Naive thymus-derived CD4-positive, alpha-beta T cell (primary cell): ENCODE data around the gene PSMB7. TPM values are rescaled to one million over a fixed set of nuclear protein-coding genes. Genes with fewer than 3 reads are reported as not detected.

Source experiments
- ATAC-seq: fragments of 150-1000 bp; cut with Tn5 transposase; 2 replicates; pipeline ENCODE4 v1.10.0; 2021; ENCODE audit warnings: mild to moderate bottlenecking, moderate library complexity
- CTCF ChIA-PET: fragments of 350-600 bp; sonication (Branson Sonifier 250); formaldehyde crosslinking; loops from one replicate; lab custom pipeline; 2021; ENCODE audit warnings: antibody characterized with exemption; lab: Charles Lee
- POLR2A ChIA-PET: fragments of 350-600 bp; sonication (Branson Sonifier 250); formaldehyde crosslinking; loops from one replicate; lab custom pipeline; 2021; ENCODE audit warnings: antibody characterized with exemption, inconsistent platforms; lab: Charles Lee
- DNase-seq, 9 donors: peaks; one replicate each; pipeline versions ENCODE4 v3.0.0 to v3.0.0-alpha.2; 2020 to 2022; ENCODE audit warnings: mixed read lengths in 1 of 9
- H3K27ac ChIP-seq: one replicate; pipeline ENCODE4 v1.7.0; 2013; ENCODE audit warnings: mild to moderate bottlenecking, low read depth, low read length, moderate library complexity
- H3K27me3 ChIP-seq, 2 donors: one replicate each; pipeline ENCODE4 v1.7.0; 2013; ENCODE audit warnings: low read length in 2 of 2, mild to moderate bottlenecking in 2 of 2, moderate library complexity in 2 of 2; ENCODE audit not compliant: control insufficient read depth in 2 of 2, insufficient read depth in 2 of 2
- H3K36me3 ChIP-seq, 3 experiments: 1 replicate in 2 of 3; 2 replicates in 1 of 3; pipeline ENCODE4 v1.7.0; 2013; ENCODE audit warnings: low read length in 3 of 3, mild to moderate bottlenecking in 3 of 3, moderate library complexity in 1 of 3; ENCODE audit not compliant: insufficient read depth in 3 of 3, control insufficient read depth in 2 of 3
- H3K4me1 ChIP-seq, 2 donors: one replicate each; pipeline ENCODE4 v1.7.0; 2013; ENCODE audit warnings: low read length in 2 of 2, mild to moderate bottlenecking in 2 of 2, moderate library complexity in 1 of 2; ENCODE audit not compliant: control insufficient read depth in 2 of 2, insufficient read depth in 2 of 2
- H3K4me3 ChIP-seq: 2 replicates; pipeline ENCODE4 v1.7.0; 2013; ENCODE audit warnings: mild to moderate bottlenecking, low read length
- H3K9me3 ChIP-seq, 3 experiments: 1 replicate in 2 of 3; 2 replicates in 1 of 3; pipeline ENCODE4 v1.7.0; 2013; ENCODE audit warnings: low read length in 3 of 3; ENCODE audit not compliant: control insufficient read depth in 2 of 3
- H3K27ac Mint-ChIP-seq, 9 donors: one replicate each; pipeline ENCODE4 v1.8.0; 2020 to 2022; ENCODE audit warnings: mixed read lengths in 9 of 9, mild to moderate bottlenecking in 8 of 9, moderate library complexity in 5 of 9, inconsistent platforms in 2 of 9
- H3K27me3 Mint-ChIP-seq, 5 donors: one replicate each; pipeline ENCODE4 v1.8.0; 2021 to 2022; ENCODE audit warnings: mixed read lengths in 5 of 5, mild to moderate bottlenecking in 1 of 5
- H3K36me3 Mint-ChIP-seq, 5 donors: one replicate each; pipeline ENCODE4 v1.8.0; 2020 to 2022; ENCODE audit warnings: mixed read lengths in 5 of 5, mild to moderate bottlenecking in 3 of 5, inconsistent platforms in 1 of 5
- H3K4me1 Mint-ChIP-seq, 7 donors: one replicate each; pipeline ENCODE4 v1.8.0; 2020 to 2022; ENCODE audit warnings: mixed read lengths in 7 of 7, mild to moderate bottlenecking in 3 of 7, inconsistent platforms in 1 of 7
- H3K4me3 Mint-ChIP-seq, 10 donors: one replicate each; pipeline ENCODE4 v1.8.0; 2020 to 2022; ENCODE audit warnings: mild to moderate bottlenecking in 10 of 10, mixed read lengths in 10 of 10, moderate library complexity in 6 of 10, inconsistent platforms in 2 of 10
- H3K9me3 Mint-ChIP-seq, 11 donors: one replicate each; pipeline ENCODE4 v1.8.0; 2020 to 2022; ENCODE audit warnings: mixed read lengths in 11 of 11, mild to moderate bottlenecking in 4 of 11, inconsistent platforms in 1 of 11, moderate library complexity in 1 of 11
- intact Hi-C, 2 donors: fragments of 100-400 bp; cut with micrococcal nuclease; formaldehyde crosslinking; loops; one replicate each; pipeline ENCODE4 v1.15.1; 2023
- polyA plus RNA-seq, 2 donors: library from polyadenylated mRNA; unstranded; fragments of 300-500 nt; fragmentation: Illumina TruSeq; gene quantifications; one replicate each; pipeline ENCODE4 v1.2.3, GENCODE V29; 2021
- total RNA-seq, 6 experiments: library from RNA in 5 of 6; stranded (reverse) in 5 of 6; gene quantifications; 1 replicate in 5 of 6; 2 replicates in 1 of 6; pipeline ENCODE4 v1.2.3 and lab custom pipeline; 2021 to 2026

PSMB7 gene
- total and polyA plus RNA-seq, 7 experiments from 2014 or later = 59.4 to 203 (median 73.9) TPM

DNA sequence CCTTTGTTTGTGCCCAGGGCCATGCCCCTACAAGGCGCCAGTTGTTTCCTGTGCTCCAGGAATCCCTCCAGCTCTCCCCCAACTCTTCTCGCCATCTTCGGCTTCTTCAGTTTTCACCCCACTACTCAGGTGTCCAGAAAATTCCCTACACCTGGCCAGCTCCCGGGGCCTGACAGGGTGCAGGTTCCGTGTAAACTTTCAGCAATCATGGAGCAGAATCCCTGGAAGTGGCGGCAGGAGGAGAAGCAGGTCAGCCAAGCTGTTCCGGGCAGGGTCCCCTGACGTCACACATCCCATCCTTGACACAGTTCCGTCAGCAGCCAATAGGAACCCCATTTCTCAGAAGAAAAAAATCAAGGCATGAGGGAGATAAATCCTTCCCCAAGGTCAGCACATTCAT is 22.8 kb upstream of the PSMB7 start:
- ATAC-seq (no peak), DNase-seq (no peak)
- Histone ChIP-seq H3K27me3 (peaks cover 0 to 3% of the 10 kb centered on the region in 2 donors), H3K9me3 (no peaks in the 10 kb centered on the region), H3K4me3 (no peak overlapping the region), H3K36me3 (no peaks in the 10 kb centered on the region), H3K4me1 (no peaks in the 10 kb centered on the region), H3K27ac (no peak overlapping the region)
- intact Hi-C loops = no loop called here
- ChIA-PET CTCF (no interaction called here), POLR2A (no interaction called here)
- Mint-ChIP-seq H3K36me3 (peaks cover 0 to 3% (median 0%) of the 10 kb centered on the region in 5 donors), H3K27ac (no peak overlapping the region), H3K27me3 (peaks cover 15 to 37% (median 26%) of the 10 kb centered on the region in 5 donors), H3K4me1 (peaks cover 0 to 1% (median 0%) of the 10 kb centered on the region in 7 donors), H3K9me3 (peaks cover 0 to 13% (median 3%) of the 10 kb centered on the region in 11 donors), H3K4me3 (no peak overlapping the region)

DNA sequence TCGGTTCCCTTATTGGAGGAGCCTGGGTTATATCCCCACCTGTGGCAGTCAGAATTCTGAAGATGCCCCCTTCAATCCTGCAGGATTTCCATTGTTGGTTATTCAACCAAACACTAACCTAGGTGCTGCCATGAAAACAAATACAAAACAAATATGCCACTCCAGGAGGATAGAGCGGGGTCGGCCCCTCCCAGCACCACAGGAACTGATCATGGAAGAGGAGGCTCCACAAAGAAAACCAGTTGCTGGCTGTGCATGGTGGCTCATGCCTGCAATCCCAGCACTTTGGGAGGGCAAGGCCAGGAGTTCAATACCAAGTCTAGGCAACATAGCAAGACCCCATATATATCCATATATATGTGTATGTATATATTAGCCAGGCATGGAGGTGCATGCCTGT is 21.8 kb upstream of the PSMB7 start:
- no peak for DNase-seq
- H3K27me3 Mint-ChIP-seq = peaks cover 11 to 46% (median 28%) of the 10 kb centered on the region in 5 donors
- Histone ChIP-seq H3K4me1 (no peaks in the 10 kb centered on the region), H3K27me3 (peaks cover 0 to 3% of the 10 kb centered on the region in 2 donors), H3K4me3 (no peak overlapping the region), H3K36me3 (no peaks in the 10 kb centered on the region), H3K9me3 (no peaks in the 10 kb centered on the region), H3K27ac (no peak overlapping the region)
- H3K9me3 Mint-ChIP-seq = peaks cover 0 to 10% (median 2%) of the 10 kb centered on the region in 11 donors
- H3K36me3 Mint-ChIP-seq = peaks cover 0 to 3% (median 0%) of the 10 kb centered on the region in 5 donors
- ChIA-PET CTCF (no interaction called here), POLR2A (no interaction called here)
- H3K4me1 Mint-ChIP-seq = peaks cover 0 to 1% (median 0%) of the 10 kb centered on the region in 7 donors
- intact Hi-C loops = no loop called here
- H3K27ac Mint-ChIP-seq = no peak overlapping the region
- no peak overlapping the region for H3K4me3 Mint-ChIP-seq
- ATAC-seq = no peak

DNA sequence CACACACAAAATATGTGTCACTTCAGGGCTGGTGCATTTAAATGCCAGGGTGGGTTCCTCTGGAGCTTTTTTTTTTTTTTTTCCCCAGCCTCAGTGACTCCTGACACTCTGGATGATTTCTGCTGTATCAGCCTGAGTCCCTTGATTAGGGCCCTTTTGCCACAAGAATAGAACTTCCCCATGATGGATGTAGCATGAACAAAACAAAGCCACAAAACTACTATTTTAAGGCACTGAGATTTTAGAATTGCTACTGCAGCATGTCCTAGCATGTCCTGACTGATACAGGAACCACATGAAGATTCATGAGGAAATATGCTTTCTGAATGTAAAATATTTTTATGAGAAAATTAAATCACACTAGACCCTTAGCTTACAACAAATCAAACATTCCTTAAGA is 21.1 kb upstream of the PSMB7 start:
- H3K4me1 Mint-ChIP-seq = no peaks in the 10 kb centered on the region
- DNase-seq (no peak), ATAC-seq (no peak)
- peaks cover 5 to 39% (median 22%) of the 10 kb centered on the region in 5 donors for H3K27me3 Mint-ChIP-seq
- no peak overlapping the region for H3K27ac Mint-ChIP-seq
- POLR2A ChIA-PET = no interaction called here
- no peaks in the 10 kb centered on the region for H3K9me3 ChIP-seq
- no peak overlapping the region for H3K4me3 ChIP-seq
- peaks cover 0 to 3% of the 10 kb centered on the region in 2 donors for H3K27me3 ChIP-seq
- intact Hi-C loops = no loop called here
- H3K4me1 ChIP-seq = no peaks in the 10 kb centered on the region
- no peak overlapping the region for H3K27ac ChIP-seq
- no peak overlapping the region for H3K4me3 Mint-ChIP-seq
- CTCF ChIA-PET = no interaction called here
- H3K36me3 ChIP-seq = no peaks in the 10 kb centered on the region
- peaks cover 0 to 9% (median 0%) of the 10 kb centered on the region in 11 donors for H3K9me3 Mint-ChIP-seq
- H3K36me3 Mint-ChIP-seq = peaks cover 0 to 3% (median 0%) of the 10 kb centered on the region in 5 donors

DNA sequence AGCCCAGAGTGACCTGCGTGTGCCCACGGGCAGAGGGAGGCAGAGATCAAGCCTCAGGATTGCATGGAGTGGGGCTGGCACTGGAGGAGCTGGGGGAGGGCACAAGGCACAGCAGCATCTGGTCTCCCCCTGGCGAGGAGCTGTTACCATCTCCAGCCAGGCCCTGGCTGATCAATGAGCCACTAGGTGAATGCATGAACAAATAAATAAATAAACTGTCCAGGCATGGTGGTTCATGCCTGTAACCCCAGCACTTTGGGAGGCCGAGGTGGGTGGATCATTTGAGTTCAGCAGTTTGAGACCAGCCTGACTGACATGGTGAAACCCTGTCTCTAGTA is 14.3 kb upstream of the PSMB7 start:
- H3K27ac Mint-ChIP-seq = no peak overlapping the region
- Histone ChIP-seq H3K27ac (no peak overlapping the region), H3K36me3 (no peaks in the 10 kb centered on the region), H3K27me3 (no peaks in the 10 kb centered on the region), H3K4me3 (no peak overlapping the region), H3K9me3 (no peaks in the 10 kb centered on the region), H3K4me1 (no peaks in the 10 kb centered on the region)
- ATAC-seq (no peak), DNase-seq (no peak)
- intact Hi-C loops = no loop called here
- H3K27me3 Mint-ChIP-seq = peaks cover 0 to 12% (median 5%) of the 10 kb centered on the region in 5 donors
- H3K36me3 Mint-ChIP-seq = no peaks in the 10 kb centered on the region
- POLR2A ChIA-PET = no interaction called here
- H3K9me3 Mint-ChIP-seq = peaks cover 0 to 2% (median 0%) of the 10 kb centered on the region in 11 donors
- no peak overlapping the region for H3K4me3 Mint-ChIP-seq
- H3K4me1 Mint-ChIP-seq = peaks cover 0 to 1% (median 0%) of the 10 kb centered on the region in 7 donors
- CTCF ChIA-PET = no interaction called here

DNA sequence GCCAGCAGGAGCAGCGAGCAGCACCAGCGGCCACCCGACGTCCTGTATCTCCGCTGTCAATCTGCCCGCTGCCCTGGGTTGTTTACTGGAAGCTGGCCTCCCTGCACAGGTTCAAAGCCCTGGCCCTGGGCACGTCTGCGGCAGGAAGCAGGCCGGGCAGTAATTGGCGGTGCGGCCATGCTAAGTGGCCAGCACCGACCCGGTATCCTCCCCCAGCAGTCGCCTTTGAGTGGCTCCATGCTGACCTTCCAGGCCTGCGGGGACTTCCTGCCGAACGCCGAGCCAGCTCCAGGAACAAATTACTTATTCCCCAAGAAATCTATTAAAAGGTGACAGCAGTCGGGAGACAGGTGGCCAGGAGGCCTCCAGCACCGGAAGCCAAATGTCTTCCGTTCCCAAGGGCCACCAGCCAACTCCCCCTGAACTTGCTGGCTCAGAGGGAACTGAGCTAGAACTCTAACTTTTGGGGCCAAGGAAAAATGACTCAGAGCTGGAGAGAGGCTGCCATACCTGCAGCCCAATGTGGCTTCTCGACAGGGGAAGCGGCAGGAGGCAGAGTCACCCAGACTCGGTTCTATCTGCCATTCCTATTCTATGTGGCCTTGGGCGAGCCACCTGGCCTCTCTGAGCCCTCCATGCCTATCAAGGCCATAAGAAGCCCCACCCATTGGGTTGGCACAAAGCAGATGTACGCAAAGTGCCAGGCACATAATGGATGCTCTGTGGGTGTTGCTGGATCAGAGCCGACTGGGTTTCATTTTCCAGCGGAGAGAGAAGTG is 13.7 kb upstream of the PSMB7 start:
- Histone ChIP-seq H3K27me3 (no peaks in the 10 kb centered on the region), H3K4me3 (no peak overlapping the region), H3K4me1 (no peaks in the 10 kb centered on the region), H3K27ac (no peak overlapping the region), H3K9me3 (no peaks in the 10 kb centered on the region), H3K36me3 (no peaks in the 10 kb centered on the region)
- intact Hi-C loops = no loop called here
- Mint-ChIP-seq H3K4me3 (no peak overlapping the region), H3K4me1 (peaks cover 0 to 1% (median 0%) of the 10 kb centered on the region in 7 donors), H3K36me3 (no peaks in the 10 kb centered on the region), H3K27ac (no peak overlapping the region), H3K27me3 (peaks cover 0 to 13% (median 6%) of the 10 kb centered on the region in 5 donors), H3K9me3 (peaks cover 0 to 2% (median 0%) of the 10 kb centered on the region in 11 donors)
- POLR2A ChIA-PET = no interaction called here
- CTCF ChIA-PET = no interaction called here
- DNase-seq (no peak), ATAC-seq (no peak)

DNA sequence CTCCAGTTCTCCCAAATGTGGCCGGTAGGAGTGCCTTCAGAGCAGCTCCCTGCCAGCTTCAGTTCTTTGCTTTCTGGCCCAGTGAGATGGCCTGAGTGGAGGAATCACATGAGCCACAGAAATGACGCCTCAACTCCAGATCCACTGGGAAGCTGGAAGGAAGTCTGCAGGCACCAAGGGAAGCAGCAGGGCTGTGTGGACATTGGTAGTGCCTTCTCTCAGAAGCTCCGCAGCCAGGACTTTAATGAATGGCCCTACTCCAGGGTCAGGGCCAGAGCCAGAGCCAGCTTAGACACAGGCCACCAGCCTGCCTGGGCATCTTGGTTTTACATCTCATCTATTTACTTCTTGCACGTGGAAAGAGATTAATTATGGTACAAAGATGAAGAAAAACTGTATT is 12.0 kb upstream of the PSMB7 start:
- H3K36me3 Mint-ChIP-seq = no peaks in the 10 kb centered on the region
- H3K4me1 Mint-ChIP-seq = peaks cover 0 to 1% (median 0%) of the 10 kb centered on the region in 7 donors
- CTCF ChIA-PET = no interaction called here

DNA sequence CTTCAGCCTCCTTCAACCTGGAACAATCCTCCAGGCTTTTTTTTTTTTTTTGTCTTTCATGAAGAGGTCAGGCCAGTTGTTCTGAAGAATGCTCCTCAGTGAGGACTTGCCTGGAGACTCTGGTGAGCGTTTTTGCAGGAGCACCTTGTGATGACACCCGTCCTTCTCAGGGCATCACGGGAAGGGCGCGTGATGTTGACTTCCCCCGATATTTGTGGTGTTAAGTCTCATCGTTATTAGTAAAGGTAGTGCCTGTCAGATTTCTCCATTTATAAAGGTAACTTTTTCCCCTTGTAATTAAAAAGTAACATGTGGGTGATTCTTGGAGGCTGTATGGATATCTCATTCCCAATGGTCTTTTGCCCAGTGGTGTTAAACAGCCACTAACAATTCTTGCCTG is 11.1 kb upstream of the PSMB7 start:
- peaks cover 0 to 11% (median 5%) of the 10 kb centered on the region in 5 donors for H3K27me3 Mint-ChIP-seq
- ATAC-seq (no peak), DNase-seq (no peak)
- Histone ChIP-seq H3K9me3 (no peaks in the 10 kb centered on the region), H3K27ac (no peak overlapping the region), H3K36me3 (no peaks in the 10 kb centered on the region), H3K27me3 (no peaks in the 10 kb centered on the region), H3K4me1 (no peaks in the 10 kb centered on the region), H3K4me3 (no peak overlapping the region)
- intact Hi-C loops = no loop called here
- peaks cover 0 to 1% (median 0%) of the 10 kb centered on the region in 7 donors for H3K4me1 Mint-ChIP-seq
- no peak overlapping the region for H3K27ac Mint-ChIP-seq
- POLR2A ChIA-PET = no interaction called here
- H3K4me3 Mint-ChIP-seq = no peak overlapping the region
- CTCF ChIA-PET = no interaction called here
- no peaks in the 10 kb centered on the region for H3K36me3 Mint-ChIP-seq
- H3K9me3 Mint-ChIP-seq = no peaks in the 10 kb centered on the region

More for the DNA sequence above, 12.0 kb upstream of the PSMB7 start:
- Mint-ChIP-seq H3K27ac (no peak overlapping the region), H3K4me3 (no peak overlapping the region), H3K9me3 (no peaks in the 10 kb centered on the region), H3K27me3 (peaks cover 0 to 13% (median under 1%) of the 10 kb centered on the region in 5 donors)
- no peak for ATAC-seq
- POLR2A ChIA-PET = no interaction called here
- H3K27ac ChIP-seq = no peak overlapping the region
- no peaks in the 10 kb centered on the region for H3K4me1 ChIP-seq
- intact Hi-C loops = no loop called here
- no peak for DNase-seq
- H3K9me3 ChIP-seq = no peaks in the 10 kb centered on the region
- no peak overlapping the region for H3K4me3 ChIP-seq
- no peaks in the 10 kb centered on the region for H3K36me3 ChIP-seq
- H3K27me3 ChIP-seq = no peaks in the 10 kb centered on the region
